Ishikawa (cell line): ENCODE results near the gene ZNF416.
A peak's percentile ranks its signal among the peaks of the same experiment; 100 is the strongest.

Experiments
- CEBPB ChIP-seq: IDR thresholded peaks from 2 replicates; pipeline ENCODE4 v1.6.1; 2012
- CREB1 ChIP-seq: IDR thresholded peaks from 2 replicates; pipeline ENCODE4 v1.6.1; 2012; ENCODE audit warnings: low read depth
- EGR1 ChIP-seq: IDR thresholded peaks from 2 replicates; pipeline ENCODE4 v1.6.1; 2012
- EP300 ChIP-seq: IDR thresholded peaks from 2 replicates; pipeline ENCODE4 v1.6.1; 2012; ENCODE audit warnings: borderline replicate concordance
- FOXM1 ChIP-seq: IDR thresholded peaks from 2 replicates; pipeline ENCODE4 v1.6.1; 2012; ENCODE audit warnings: low read depth, borderline replicate concordance
- NFIC ChIP-seq: IDR thresholded peaks from 2 replicates; pipeline ENCODE4 v1.6.1; 2012
- RAD21 ChIP-seq: IDR thresholded peaks from 2 replicates; pipeline ENCODE4 v1.6.1; 2012; ENCODE audit warnings: low read depth
- TAF1 ChIP-seq: IDR thresholded peaks from 2 replicates; pipeline ENCODE4 v1.6.1; 2012; ENCODE audit warnings: low read depth, mild to moderate bottlenecking
- TCF12 ChIP-seq: IDR thresholded peaks from 2 replicates; pipeline ENCODE4 v1.6.1; 2012; ENCODE audit warnings: low read depth
- TEAD4 ChIP-seq: IDR thresholded peaks from 2 replicates; pipeline ENCODE4 v1.6.1; 2012
- YY1 ChIP-seq: IDR thresholded peaks from 2 replicates; pipeline ENCODE4 v1.6.1; 2012; ENCODE audit warnings: low read depth
- ZBTB7A ChIP-seq: IDR thresholded peaks from 2 replicates; pipeline ENCODE4 v1.6.1; 2012; ENCODE audit warnings: low read depth
- TF ChIP-seq, protein P1 (sequence below): IDR thresholded peaks from 2 replicates; pipeline ENCODE4 v1.6.1; 2012
- TF ChIP-seq, protein P2 (sequence below): IDR thresholded peaks from 2 replicates; pipeline ENCODE4 v1.6.1; 2012; ENCODE audit warnings: low read depth, mild to moderate bottlenecking
- TF ChIP-seq, protein P3 (sequence below): IDR thresholded peaks from 2 replicates; pipeline ENCODE4 v1.6.1; 2012

Gene ZNF416

DNA sequence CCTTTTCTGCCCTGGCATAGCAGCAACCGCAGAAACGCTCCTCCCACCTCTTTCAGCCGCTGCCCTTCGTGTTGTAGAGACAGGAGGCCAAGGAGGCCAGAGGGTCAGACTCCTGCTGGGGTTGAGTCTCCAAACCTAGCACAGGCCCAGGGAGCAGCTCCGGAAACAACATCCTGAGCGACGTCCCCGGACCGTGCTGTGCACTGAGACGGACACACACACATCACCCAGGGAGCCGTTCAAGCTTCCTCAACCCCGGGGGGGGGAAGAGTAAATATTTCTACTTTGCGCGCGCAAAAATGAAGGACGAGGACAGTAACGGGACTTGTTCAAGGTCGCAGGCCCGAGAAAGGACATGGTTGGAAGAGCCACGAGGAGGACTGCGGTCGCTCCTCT is 19.7 kb downstream of the ZNF416 start:
- TF ChIP-seq YY1 (no peak), CREB1 (no peak), EP300 (no peak)
- TF ChIP-seq, protein P1, sequence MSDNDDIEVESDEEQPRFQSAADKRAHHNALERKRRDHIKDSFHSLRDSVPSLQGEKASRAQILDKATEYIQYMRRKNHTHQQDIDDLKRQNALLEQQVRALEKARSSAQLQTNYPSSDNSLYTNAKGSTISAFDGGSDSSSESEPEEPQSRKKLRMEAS, result peak; percentile 18; the same call in 1 of the 2 replicates

DNA sequence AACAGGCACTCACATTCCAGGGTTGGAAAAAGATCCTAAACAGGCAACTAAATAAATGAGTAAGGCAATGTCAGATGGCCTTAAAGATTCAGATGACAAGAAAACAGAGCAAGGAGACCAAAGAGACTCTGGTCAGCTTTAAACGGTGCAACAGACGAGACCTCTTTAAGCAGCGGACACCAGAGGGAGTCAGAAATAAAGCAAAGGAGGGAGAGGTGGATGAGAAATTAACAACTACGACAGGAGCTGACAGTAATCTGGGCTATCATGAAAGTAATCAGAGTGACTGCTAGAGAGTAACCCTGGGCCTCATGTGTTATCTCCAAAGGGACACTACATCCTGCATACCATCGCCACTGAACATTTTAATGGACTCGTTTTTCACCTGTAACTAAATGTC is 20.2 kb downstream of the ZNF416 start:
- TF ChIP-seq ZBTB7A (no peak), EP300 (no peak), TAF1 (no peak), NFIC (no peak)
- TF ChIP-seq, protein P2, sequence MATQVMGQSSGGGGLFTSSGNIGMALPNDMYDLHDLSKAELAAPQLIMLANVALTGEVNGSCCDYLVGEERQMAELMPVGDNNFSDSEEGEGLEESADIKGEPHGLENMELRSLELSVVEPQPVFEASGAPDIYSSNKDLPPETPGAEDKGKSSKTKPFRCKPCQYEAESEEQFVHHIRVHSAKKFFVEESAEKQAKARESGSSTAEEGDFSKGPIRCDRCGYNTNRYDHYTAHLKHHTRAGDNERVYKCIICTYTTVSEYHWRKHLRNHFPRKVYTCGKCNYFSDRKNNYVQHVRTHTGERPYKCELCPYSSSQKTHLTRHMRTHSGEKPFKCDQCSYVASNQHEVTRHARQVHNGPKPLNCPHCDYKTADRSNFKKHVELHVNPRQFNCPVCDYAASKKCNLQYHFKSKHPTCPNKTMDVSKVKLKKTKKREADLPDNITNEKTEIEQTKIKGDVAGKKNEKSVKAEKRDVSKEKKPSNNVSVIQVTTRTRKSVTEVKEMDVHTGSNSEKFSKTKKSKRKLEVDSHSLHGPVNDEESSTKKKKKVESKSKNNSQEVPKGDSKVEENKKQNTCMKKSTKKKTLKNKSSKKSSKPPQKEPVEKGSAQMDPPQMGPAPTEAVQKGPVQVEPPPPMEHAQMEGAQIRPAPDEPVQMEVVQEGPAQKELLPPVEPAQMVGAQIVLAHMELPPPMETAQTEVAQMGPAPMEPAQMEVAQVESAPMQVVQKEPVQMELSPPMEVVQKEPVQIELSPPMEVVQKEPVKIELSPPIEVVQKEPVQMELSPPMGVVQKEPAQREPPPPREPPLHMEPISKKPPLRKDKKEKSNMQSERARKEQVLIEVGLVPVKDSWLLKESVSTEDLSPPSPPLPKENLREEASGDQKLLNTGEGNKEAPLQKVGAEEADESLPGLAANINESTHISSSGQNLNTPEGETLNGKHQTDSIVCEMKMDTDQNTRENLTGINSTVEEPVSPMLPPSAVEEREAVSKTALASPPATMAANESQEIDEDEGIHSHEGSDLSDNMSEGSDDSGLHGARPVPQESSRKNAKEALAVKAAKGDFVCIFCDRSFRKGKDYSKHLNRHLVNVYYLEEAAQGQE, result no peak
- TF ChIP-seq, protein P1, result no peak
- TF ChIP-seq, protein P3, sequence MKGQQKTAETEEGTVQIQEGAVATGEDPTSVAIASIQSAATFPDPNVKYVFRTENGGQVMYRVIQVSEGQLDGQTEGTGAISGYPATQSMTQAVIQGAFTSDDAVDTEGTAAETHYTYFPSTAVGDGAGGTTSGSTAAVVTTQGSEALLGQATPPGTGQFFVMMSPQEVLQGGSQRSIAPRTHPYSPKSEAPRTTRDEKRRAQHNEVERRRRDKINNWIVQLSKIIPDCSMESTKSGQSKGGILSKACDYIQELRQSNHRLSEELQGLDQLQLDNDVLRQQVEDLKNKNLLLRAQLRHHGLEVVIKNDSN, result no peak

DNA sequence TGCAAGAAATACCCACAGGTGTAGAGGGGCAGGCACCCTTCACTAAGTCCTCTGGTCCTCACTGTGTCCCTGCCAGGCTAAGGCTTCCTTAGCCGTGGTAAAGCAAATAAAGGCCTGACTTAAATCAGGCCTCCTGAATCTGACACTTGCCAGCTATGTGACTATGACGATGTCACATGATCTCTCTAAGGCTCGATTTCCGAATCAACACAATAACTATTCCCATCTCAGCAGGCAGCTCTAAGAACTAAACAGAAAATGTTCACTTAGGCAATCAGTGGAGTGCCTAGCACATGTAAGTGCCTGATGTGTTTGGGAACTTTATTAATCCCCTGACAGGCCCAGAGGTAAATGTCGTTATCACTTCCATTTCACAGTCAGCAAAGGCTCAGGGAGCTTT is 21.1 kb downstream of the ZNF416 start:
- TF ChIP-seq TAF1, result no peak
- no peak for TF ChIP-seq TCF12
- TF ChIP-seq CREB1, result no peak
- no peak for TF ChIP-seq RAD21
- TF ChIP-seq NFIC, result no peak
- TF ChIP-seq, protein P2, result no peak
- no peak for TF ChIP-seq ZBTB7A
- TF ChIP-seq EP300, result no peak
- TF ChIP-seq FOXM1, result no peak
- TF ChIP-seq, protein P1, result no peak
- TF ChIP-seq YY1, result no peak
- TF ChIP-seq CEBPB, result no peak
- no peak for TF ChIP-seq TEAD4

DNA sequence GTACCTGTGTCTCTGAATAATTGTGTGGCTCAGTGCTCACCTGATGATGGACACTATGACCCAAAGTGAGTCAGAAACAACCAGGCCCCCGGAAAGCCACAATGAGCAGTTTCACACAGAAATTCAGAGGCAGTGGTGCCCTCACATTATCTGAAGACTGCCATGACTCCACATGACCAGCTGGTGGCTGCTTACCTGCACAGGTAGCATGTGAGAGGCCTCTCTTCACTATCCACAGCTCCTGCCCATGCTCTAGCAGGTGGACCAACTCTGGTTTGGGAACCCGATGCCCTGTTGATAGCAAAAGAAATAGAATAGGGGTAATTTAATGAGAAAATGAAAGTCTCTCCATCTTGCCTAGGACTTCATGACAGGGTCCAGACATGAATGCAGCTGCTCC is 26.3 kb downstream of the ZNF416 start:
- TF ChIP-seq, protein P1, result no peak
- TF ChIP-seq TAF1, result no peak
- TF ChIP-seq, protein P3, result no peak
- TF ChIP-seq, protein P2, result no peak
- TF ChIP-seq EGR1, result no peak
- no peak for TF ChIP-seq ZBTB7A
- TF ChIP-seq TCF12, result no peak
- no peak for TF ChIP-seq FOXM1
- TF ChIP-seq TEAD4, result no peak
- TF ChIP-seq CREB1, result no peak
- no peak for TF ChIP-seq RAD21
- no peak for TF ChIP-seq YY1
- no peak for TF ChIP-seq CEBPB
- TF ChIP-seq NFIC, result no peak
- no peak for TF ChIP-seq EP300

DNA sequence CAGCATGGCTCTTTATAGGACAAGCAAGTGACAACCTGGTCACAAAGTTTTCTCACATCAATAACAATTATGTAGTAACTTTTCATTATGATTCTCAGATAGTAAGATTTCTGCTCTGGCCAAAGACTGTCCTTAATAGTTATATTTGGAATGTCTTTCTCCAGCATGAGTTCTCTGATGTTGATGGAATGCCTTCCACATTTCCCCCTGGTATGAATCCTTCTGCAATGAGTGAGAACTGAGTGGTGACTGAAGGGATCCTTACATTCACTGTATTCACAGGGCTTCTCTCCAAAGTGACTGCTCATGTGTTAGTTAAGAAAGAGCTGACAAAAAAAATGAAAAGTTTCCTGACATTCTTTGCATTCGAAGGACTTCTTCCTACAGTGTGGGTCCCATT is 32.2 kb downstream of the ZNF416 start:
- TF ChIP-seq EGR1 (no peak), EP300 (no peak), FOXM1 (no peak), RAD21 (no peak), NFIC (no peak), YY1 (no peak), CREB1 (no peak)
- TF ChIP-seq, protein P2, result no peak
